Endothelial cell (in vitro differentiated cells): ENCODE results near the gene MCMBP. TPM values are rescaled to one million over a fixed set of nuclear protein-coding genes. Genes with fewer than 3 reads are reported as not detected.

Experiments used
- DNase-seq: peaks from one replicate; pipeline ENCODE4 v3.0.0; 2021; ENCODE audit warnings: low spot score
- H3K27ac Mint-ChIP-seq: one replicate; pipeline ENCODE4 v1.8.0; 2021; ENCODE audit warnings: mixed read lengths, inconsistent platforms; ENCODE audit not compliant: unreplicated experiment
- H3K27me3 Mint-ChIP-seq: one replicate; pipeline ENCODE4 v1.8.0; 2021; ENCODE audit warnings: mild to moderate bottlenecking, moderate library complexity, mixed read lengths, inconsistent platforms; ENCODE audit not compliant: unreplicated experiment
- H3K36me3 Mint-ChIP-seq: one replicate; pipeline ENCODE4 v1.8.0; 2021; ENCODE audit warnings: mild to moderate bottlenecking, low read depth, mixed read lengths, inconsistent platforms; ENCODE audit not compliant: unreplicated experiment
- H3K4me1 Mint-ChIP-seq: one replicate; pipeline ENCODE4 v1.8.0; 2021; ENCODE audit warnings: mild to moderate bottlenecking, mixed read lengths, inconsistent platforms; ENCODE audit not compliant: unreplicated experiment
- H3K4me3 Mint-ChIP-seq: one replicate; pipeline ENCODE4 v1.8.0; 2021; ENCODE audit warnings: mild to moderate bottlenecking, mixed read lengths, inconsistent platforms; ENCODE audit not compliant: unreplicated experiment
- H3K9me3 Mint-ChIP-seq: one replicate; pipeline ENCODE4 v1.8.0; 2021; ENCODE audit warnings: mixed read lengths, inconsistent platforms; ENCODE audit not compliant: unreplicated experiment
- total RNA-seq: library from RNA; stranded (reverse); fragmentation: NEBNext Ultra II Directional; extraction: Animal tissue kit (Norgen Biotek cat#: 25700); gene quantifications from one replicate; pipeline ENCODE4 v1.2.1, GENCODE V29; 2021; ENCODE audit not compliant: unreplicated experiment
- TF ChIP-seq, protein P1 (sequence below): fragments of 200-600 bp; sonication (generic); IDR thresholded peaks from one replicate; pipeline ENCODE4 v1.5.0; 2021; ENCODE audit warnings: antibody characterized with exemption; ENCODE audit not compliant: unreplicated experiment

Gene MCMBP
- total RNA-seq, 1 donor from 2014 or later: 72.1 TPM

DNA sequence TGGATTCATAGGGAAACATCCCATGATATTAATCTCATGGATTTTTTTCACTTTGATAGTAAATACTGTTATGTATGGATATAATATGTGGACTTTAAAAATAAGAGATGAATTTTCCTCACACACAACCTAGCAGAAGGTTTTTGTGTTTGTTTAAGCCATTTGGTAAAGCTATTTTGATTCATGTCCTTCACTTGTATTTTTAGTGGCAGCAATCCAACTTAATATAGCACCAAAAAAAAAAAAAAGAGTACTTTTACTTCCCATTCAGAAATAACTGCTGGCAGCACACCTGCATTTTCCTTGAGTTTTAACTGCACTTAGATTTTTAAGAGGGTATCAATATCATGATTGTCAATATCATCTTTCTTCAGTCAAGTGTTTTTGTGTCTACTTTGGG is 60.0 kb downstream of the MCMBP start:
- no peak for DNase-seq
- Mint-ChIP-seq H3K27me3 (no peaks in the 10 kb centered on the region), H3K9me3 (no peaks in the 10 kb centered on the region), H3K27ac (no peak overlapping the region), H3K4me3 (no peak overlapping the region), H3K36me3 (peaks cover 13% of the 10 kb centered on the region), H3K4me1 (no peaks in the 10 kb centered on the region)
- TF ChIP-seq, protein P1, sequence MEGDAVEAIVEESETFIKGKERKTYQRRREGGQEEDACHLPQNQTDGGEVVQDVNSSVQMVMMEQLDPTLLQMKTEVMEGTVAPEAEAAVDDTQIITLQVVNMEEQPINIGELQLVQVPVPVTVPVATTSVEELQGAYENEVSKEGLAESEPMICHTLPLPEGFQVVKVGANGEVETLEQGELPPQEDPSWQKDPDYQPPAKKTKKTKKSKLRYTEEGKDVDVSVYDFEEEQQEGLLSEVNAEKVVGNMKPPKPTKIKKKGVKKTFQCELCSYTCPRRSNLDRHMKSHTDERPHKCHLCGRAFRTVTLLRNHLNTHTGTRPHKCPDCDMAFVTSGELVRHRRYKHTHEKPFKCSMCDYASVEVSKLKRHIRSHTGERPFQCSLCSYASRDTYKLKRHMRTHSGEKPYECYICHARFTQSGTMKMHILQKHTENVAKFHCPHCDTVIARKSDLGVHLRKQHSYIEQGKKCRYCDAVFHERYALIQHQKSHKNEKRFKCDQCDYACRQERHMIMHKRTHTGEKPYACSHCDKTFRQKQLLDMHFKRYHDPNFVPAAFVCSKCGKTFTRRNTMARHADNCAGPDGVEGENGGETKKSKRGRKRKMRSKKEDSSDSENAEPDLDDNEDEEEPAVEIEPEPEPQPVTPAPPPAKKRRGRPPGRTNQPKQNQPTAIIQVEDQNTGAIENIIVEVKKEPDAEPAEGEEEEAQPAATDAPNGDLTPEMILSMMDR: no peak

DNA sequence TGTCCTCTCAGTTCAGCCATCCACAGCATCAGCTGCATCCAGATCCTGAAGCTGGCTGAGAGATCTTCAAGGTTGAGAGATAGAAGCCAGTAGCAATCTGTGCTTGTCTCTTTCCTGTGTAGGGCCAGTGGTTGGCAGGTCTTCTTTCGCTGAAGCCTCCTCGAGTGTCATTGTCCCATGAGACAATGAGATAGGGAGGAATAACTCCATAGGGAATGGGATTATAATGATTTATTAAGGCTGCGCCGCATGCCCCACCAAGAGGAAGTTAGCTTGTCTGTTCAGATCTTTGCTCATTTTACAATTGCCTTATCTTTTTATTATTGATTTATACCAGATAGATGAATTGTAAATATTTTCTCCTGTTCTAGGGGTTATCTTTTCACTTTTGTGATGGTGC is 61.5 kb downstream of the MCMBP start:
- Mint-ChIP-seq H3K4me3 (no peak overlapping the region), H3K4me1 (no peaks in the 10 kb centered on the region), H3K27ac (no peak overlapping the region), H3K27me3 (no peaks in the 10 kb centered on the region), H3K36me3 (peaks cover 10% of the 10 kb centered on the region), H3K9me3 (no peaks in the 10 kb centered on the region)
- no peak for DNase-seq
- TF ChIP-seq, protein P1: no peak

DNA sequence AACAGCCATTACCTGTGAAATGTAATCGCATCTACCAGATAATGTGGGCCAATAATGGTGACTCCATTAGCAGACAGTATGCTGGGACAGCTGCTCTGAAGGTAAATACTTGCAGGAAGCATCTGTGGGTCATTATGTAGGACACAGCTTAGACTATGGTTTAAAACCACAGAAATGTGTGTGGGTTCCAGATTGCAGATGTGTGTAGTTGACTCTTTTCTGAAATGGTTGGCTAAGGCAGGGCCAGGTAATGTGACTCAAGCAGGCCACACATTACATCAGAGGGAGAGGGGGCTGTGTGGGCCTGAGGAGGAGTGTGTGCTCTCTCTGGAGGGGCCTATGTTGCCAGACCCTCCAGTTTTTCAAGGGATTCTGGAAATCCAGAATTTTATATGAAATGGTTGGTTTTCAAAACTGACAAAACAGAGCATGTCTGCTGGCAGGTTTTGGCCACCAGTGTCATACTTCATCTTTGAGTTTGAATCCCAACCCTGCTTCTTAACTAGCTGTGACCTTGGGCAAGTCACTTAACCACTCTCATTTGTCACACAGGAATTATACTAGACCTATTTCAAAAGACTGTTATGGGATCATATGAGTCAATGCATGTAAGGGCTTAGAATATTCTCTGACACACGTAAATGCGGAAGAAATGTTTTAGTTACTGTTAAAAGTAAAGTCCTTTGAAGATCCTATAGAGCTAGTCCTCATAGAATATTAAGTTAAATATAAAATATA is 64.5 kb downstream of the MCMBP start:
- Mint-ChIP-seq H3K27me3 (no peaks in the 10 kb centered on the region), H3K4me3 (no peak overlapping the region), H3K27ac (no peak overlapping the region), H3K9me3 (no peaks in the 10 kb centered on the region), H3K4me1 (peaks cover 8% of the 10 kb centered on the region), H3K36me3 (no peaks in the 10 kb centered on the region)
- TF ChIP-seq, protein P1: no peak
- no peak for DNase-seq

DNA sequence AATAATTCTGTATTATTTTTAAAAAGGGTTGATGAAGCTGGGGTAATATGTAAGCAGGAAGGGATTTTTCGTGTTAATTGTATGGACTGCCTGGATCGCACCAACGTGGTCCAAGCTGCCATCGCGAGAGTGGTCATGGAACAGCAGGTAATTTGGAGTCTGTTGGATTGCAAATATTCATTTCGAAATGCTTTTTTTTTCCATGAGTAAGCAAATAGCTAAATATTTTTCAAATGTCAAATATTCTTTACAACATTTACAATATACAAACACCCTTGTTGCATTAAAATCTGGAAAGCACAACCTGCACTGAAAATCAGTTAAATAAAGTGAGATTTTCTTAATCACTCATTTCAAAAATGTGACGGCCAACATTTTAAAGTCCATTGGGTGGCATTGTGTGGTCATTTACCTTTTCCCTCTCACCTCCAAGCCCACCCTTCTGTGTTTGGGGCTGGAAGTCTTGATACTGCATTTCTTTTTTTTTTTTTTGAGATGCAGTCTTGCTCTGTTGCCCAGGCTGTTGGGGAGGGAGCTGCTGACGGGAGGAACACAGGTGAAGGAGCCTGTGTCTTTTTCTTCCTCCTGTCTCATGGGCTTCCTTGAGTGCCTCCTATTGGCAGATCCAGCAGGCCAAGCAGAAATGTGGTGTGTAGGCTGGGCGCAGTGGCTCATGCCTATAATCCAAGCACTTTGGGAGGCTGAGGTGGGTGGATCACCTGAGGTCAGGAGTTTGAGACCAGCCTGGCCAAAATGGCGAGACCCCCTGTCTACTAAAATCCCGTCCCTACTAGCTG is 66.1 kb downstream of the MCMBP start:
- no peak overlapping the region for H3K4me3 Mint-ChIP-seq
- no peaks in the 10 kb centered on the region for H3K9me3 Mint-ChIP-seq
- peaks cover 8% of the 10 kb centered on the region for H3K4me1 Mint-ChIP-seq
- no peak overlapping the region for H3K27ac Mint-ChIP-seq
- TF ChIP-seq, protein P1: no peak
- no peaks in the 10 kb centered on the region for H3K27me3 Mint-ChIP-seq
- no peak for DNase-seq
- no peaks in the 10 kb centered on the region for H3K36me3 Mint-ChIP-seq
